ENCODE measurements around the gene LYRM4.

The LYRM4 gene

GRCh38 chr6:5204376-5204775 is 56.4 kb downstream of the LYRM4 start:
- no peak for DNase-seq (ENCODE audit: low spot score)

GRCh38 chr6:5203546-5203945 is 57.2 kb downstream of the LYRM4 start:
- no peak for DNase-seq (ENCODE audit: low spot score)

- no peak for DNase-seq (ENCODE audit: low spot score)
These were observed 57.8 kb downstream of the LYRM4 start for GRCh38 chr6:5202941-5203340.

GRCh38 chr6:5202206-5202605 is 58.5 kb downstream of the LYRM4 start:
- DNase-seq (ENCODE audit: low spot score) = no peak

- no peak for DNase-seq (ENCODE audit: low spot score)
These were observed 59.5 kb downstream of the LYRM4 start for GRCh38 chr6:5201271-5201670.

- DNase-seq (ENCODE audit: low spot score) = no peak
These were observed 61.0 kb downstream of the LYRM4 start for GRCh38 chr6:5199702-5200101.

GRCh38 chr6:5199283-5199682 is 61.5 kb downstream of the LYRM4 start:
- no peak for DNase-seq (ENCODE audit: low spot score)

GRCh38 chr6:5197084-5197483 is 63.7 kb downstream of the LYRM4 start:
- DNase-seq (ENCODE audit: low spot score) = no peak

GRCh38 chr6:5192135-5192794 is 68.5 kb downstream of the LYRM4 start:
- no peak for DNase-seq (ENCODE audit: low spot score)

GRCh38 chr6:5191722-5192121 is 69.0 kb downstream of the LYRM4 start:
- no peak for DNase-seq (ENCODE audit: low spot score)

- no peak for DNase-seq (ENCODE audit: low spot score)
These were observed 69.5 kb downstream of the LYRM4 start for GRCh38 chr6:5191222-5191621.

- peak; percentile 67 for DNase-seq (ENCODE audit: low spot score)
These were observed 70.2 kb downstream of the LYRM4 start for GRCh38 chr6:5190507-5190906.

- no peak for DNase-seq (ENCODE audit: low spot score)
These were observed 72.1 kb downstream of the LYRM4 start for GRCh38 chr6:5188646-5189045.

- DNase-seq (ENCODE audit: low spot score) = no peak
These were observed 75.9 kb downstream of the LYRM4 start for GRCh38 chr6:5184878-5185277.

- DNase-seq (ENCODE audit: low spot score) = no peak
These were observed 76.5 kb downstream of the LYRM4 start for GRCh38 chr6:5184218-5184617.

- DNase-seq (ENCODE audit: low spot score) = no peak
These were observed 79.0 kb downstream of the LYRM4 start for GRCh38 chr6:5181510-5182317.

- DNase-seq (ENCODE audit: low spot score) = no peak
These were observed 80.1 kb downstream of the LYRM4 start for GRCh38 chr6:5180636-5181035.

GRCh38 chr6:5179917-5180316 is 80.8 kb downstream of the LYRM4 start:
- DNase-seq (ENCODE audit: low spot score) = no peak

- no peak for DNase-seq (ENCODE audit: low spot score)
These were observed 81.9 kb downstream of the LYRM4 start for GRCh38 chr6:5178806-5179205.

- no peak for DNase-seq (ENCODE audit: low spot score)
These were observed 85.1 kb downstream of the LYRM4 start for GRCh38 chr6:5175635-5176034.

GRCh38 chr6:5174756-5175549 is 85.8 kb downstream of the LYRM4 start:
- no peak for DNase-seq (ENCODE audit: low spot score)

GRCh38 chr6:5174244-5174643 is 86.5 kb downstream of the LYRM4 start:
- DNase-seq (ENCODE audit: low spot score) = no peak

- no peak for DNase-seq (ENCODE audit: low spot score)
These were observed 86.9 kb downstream of the LYRM4 start for GRCh38 chr6:5173810-5174209.

All from AG08396 (cell line).